ENCODE data around the gene CACNB1. TPM values are rescaled to one million over a fixed set of nuclear protein-coding genes. Genes with fewer than 3 reads are reported as not detected.

Gene CACNB1
- total RNA-seq, 1 experiment from 2014 or later, result 20.0 TPM

DNA sequence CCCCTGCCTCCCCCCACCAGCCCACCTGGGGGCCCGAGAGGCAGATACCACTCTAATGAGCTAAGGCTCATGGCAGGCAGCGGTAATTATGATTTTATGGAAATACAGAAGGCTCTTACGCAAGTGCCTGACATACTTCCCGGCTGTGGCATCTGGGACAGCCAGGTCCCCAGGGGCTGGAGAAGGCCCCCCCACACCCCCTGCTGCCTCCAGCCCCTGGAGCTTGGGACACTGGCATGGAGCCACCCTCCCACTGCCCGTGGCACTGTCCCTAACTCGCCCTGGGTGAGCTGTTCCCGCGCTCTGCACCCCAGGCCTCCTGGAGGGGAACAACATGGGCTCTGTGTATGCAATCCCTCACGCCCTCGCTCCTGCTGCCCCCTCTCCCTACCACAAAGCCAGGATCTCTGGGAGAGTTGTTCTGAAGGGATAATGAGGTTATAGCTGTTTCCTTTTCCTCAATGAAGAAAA lies 33.7 kb upstream of the CACNB1 start:
- no CpG with 5 or more reads among the region's 10 CpGs for WGBS (ENCODE audit: extremely low coverage, insufficient read length, low lambda C conversion rate)
- H3K36me3 Mint-ChIP-seq (ENCODE audit: insufficient read depth in 1 of 3, low read depth in 3 of 3), result no peaks in the 10 kb centered on the region
- no peak overlapping the region for H2BK120ac ChIP-seq (ENCODE audit: low read depth, low read length, poor library complexity, severe bottlenecking)
- H3K4me3 Mint-ChIP-seq, result no peak overlapping the region
- H3K4me2 ChIP-seq (ENCODE audit: insufficient read depth, insufficient read length, low read length), result no peak overlapping the region
- no peak overlapping the region for H2AFZ ChIP-seq (ENCODE audit: low read length)
- H3K56ac ChIP-seq (ENCODE audit: insufficient read length, low read depth, low read length), result no peak overlapping the region
- H3T11ph ChIP-seq (ENCODE audit: low read length), result no peak overlapping the region
- H3K23ac ChIP-seq (ENCODE audit: insufficient read length, low read depth, low read length), result no peak overlapping the region
- no peak overlapping the region for H4K8ac ChIP-seq (replicated peaks; ENCODE audit: insufficient read length, low read depth, low read length)
- no peak overlapping the region for H3K18ac ChIP-seq (ENCODE audit: insufficient read length, low read depth, low read length)
- H2AK5ac ChIP-seq (ENCODE audit: insufficient read length, low read length), result no peak overlapping the region
- H2BK20ac ChIP-seq (ENCODE audit: low read depth, low read length, poor library complexity, severe bottlenecking), result no peak overlapping the region
- TF ChIP-seq, protein P1, sequence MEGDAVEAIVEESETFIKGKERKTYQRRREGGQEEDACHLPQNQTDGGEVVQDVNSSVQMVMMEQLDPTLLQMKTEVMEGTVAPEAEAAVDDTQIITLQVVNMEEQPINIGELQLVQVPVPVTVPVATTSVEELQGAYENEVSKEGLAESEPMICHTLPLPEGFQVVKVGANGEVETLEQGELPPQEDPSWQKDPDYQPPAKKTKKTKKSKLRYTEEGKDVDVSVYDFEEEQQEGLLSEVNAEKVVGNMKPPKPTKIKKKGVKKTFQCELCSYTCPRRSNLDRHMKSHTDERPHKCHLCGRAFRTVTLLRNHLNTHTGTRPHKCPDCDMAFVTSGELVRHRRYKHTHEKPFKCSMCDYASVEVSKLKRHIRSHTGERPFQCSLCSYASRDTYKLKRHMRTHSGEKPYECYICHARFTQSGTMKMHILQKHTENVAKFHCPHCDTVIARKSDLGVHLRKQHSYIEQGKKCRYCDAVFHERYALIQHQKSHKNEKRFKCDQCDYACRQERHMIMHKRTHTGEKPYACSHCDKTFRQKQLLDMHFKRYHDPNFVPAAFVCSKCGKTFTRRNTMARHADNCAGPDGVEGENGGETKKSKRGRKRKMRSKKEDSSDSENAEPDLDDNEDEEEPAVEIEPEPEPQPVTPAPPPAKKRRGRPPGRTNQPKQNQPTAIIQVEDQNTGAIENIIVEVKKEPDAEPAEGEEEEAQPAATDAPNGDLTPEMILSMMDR (conservative IDR thresholded peaks at IDR 0.05), result no peak
- no peaks in the 10 kb centered on the region for H3K79me2 ChIP-seq (ENCODE audit: insufficient read depth, low read length)
- no peaks in the 10 kb centered on the region for H3K9me3 Mint-ChIP-seq
- no peaks in the 10 kb centered on the region for H3K79me1 ChIP-seq (ENCODE audit: insufficient read depth, low read depth, low read length, poor library complexity, severe bottlenecking)
- no peak overlapping the region for H4K91ac ChIP-seq (ENCODE audit: insufficient read length, low read depth, low read length)
- H4K5ac ChIP-seq (ENCODE audit: insufficient read length, low read depth, low read length), result no peak overlapping the region
- H4K20me1 ChIP-seq (ENCODE audit: control insufficient read depth, insufficient read depth, insufficient read length), result no peaks in the 10 kb centered on the region
- no peak overlapping the region for H2BK12ac ChIP-seq (ENCODE audit: insufficient read length, low read depth, low read length)
- no peaks in the 10 kb centered on the region for H3K4me1 ChIP-seq (ENCODE audit: insufficient read depth, low read length)
- H2BK5ac ChIP-seq (ENCODE audit: insufficient read length, low read length), result no peak overlapping the region
- no peak overlapping the region for H3K4ac ChIP-seq (ENCODE audit: low read depth, low read length)
- DNase-seq, result no peak
- no peak overlapping the region for H2BK15ac ChIP-seq (ENCODE audit: low read depth, low read length)
- H3K27ac Mint-ChIP-seq, result no peak overlapping the region
- peaks cover 25% of the 10 kb centered on the region for H3K27me3 Mint-ChIP-seq (ENCODE audit: low read depth)
- peaks cover 8% of the 10 kb centered on the region for H3K23me2 ChIP-seq (ENCODE audit: insufficient read length, low read depth, low read length, poor library complexity, severe bottlenecking)
- no peak overlapping the region for H3K9ac ChIP-seq (ENCODE audit: extremely low read depth, insufficient read length, low read length)
- 0 out of 2 replicates have a peak, but pooled peaks cover 2% of the 10 kb centered on the region for H3K27me3 ChIP-seq (ENCODE audit: insufficient read depth, low read length)
- no peaks in the 10 kb centered on the region for H3K9me3 ChIP-seq (ENCODE audit: control insufficient read depth, low read depth, low read length)
- H3K27ac ChIP-seq (ENCODE audit: insufficient read length, low read depth, low read length), result no peak overlapping the region
- H3K14ac ChIP-seq (ENCODE audit: insufficient read depth, low read length), result no peak overlapping the region
- H3K4me1 Mint-ChIP-seq, result peaks cover 19 to 30% of the 10 kb centered on the region in 2 experiments

All from H9 (cell line).